Endodermal cell (in vitro differentiated cells): ENCODE results near the gene SUGP2. TPM values are rescaled to one million over a fixed set of nuclear protein-coding genes. Genes with fewer than 3 reads are reported as not detected.

Experiments used
- DNase-seq: peaks from one replicate; pipeline ENCODE4 v3.0.0-alpha.2; 2017
- H3K27ac ChIP-seq: 2 replicates; pipeline ENCODE4 v1.5.1; 2013; ENCODE audit warnings: mild to moderate bottlenecking, low read depth, low read length, moderate library complexity
- H3K27me3 ChIP-seq: 2 replicates; pipeline ENCODE4 v1.6.1; 2013; ENCODE audit warnings: mild to moderate bottlenecking, low read length, moderate library complexity; ENCODE audit not compliant: insufficient read depth, control insufficient read depth, poor library complexity, severe bottlenecking
- H3K36me3 ChIP-seq: 2 replicates; pipeline ENCODE4 v1.7.0; 2013; ENCODE audit warnings: mild to moderate bottlenecking, low read length, moderate library complexity; ENCODE audit not compliant: control insufficient read depth, insufficient read depth
- H3K4me1 ChIP-seq: one replicate; pipeline ENCODE4 v1.7.0; 2013; ENCODE audit warnings: low read length; ENCODE audit not compliant: control insufficient read depth, insufficient read depth
- H3K4me3 ChIP-seq: 2 replicates; pipeline ENCODE4 v1.5.1; 2013; ENCODE audit warnings: mild to moderate bottlenecking, low read length, moderate library complexity
- H3K9ac ChIP-seq: 2 replicates; pipeline ENCODE4 v1.6.1; 2013; ENCODE audit warnings: mild to moderate bottlenecking, low read length, moderate library complexity; ENCODE audit not compliant: poor library complexity, severe bottlenecking; ENCODE audit errors: extremely low read depth
- H3K9me3 ChIP-seq: 2 replicates; pipeline ENCODE4 v1.6.1; 2013; ENCODE audit warnings: mild to moderate bottlenecking, low read length, moderate library complexity; ENCODE audit not compliant: control insufficient read depth
- H3K27ac Mint-ChIP-seq: 2 replicates; pipeline ENCODE4 v1.8.0; 2020; ENCODE audit warnings: mixed read lengths
- H3K27me3 Mint-ChIP-seq: 2 replicates; pipeline ENCODE4 v1.8.0; 2021; ENCODE audit warnings: mild to moderate bottlenecking, mixed read lengths; ENCODE audit not compliant: insufficient read depth
- H3K36me3 Mint-ChIP-seq: 2 replicates; pipeline ENCODE4 v1.8.0; 2020; ENCODE audit warnings: low read depth, mixed read lengths
- H3K4me1 Mint-ChIP-seq: 2 replicates; pipeline ENCODE4 v1.8.0; 2020; ENCODE audit warnings: mixed read lengths
- H3K4me3 Mint-ChIP-seq: 2 replicates; pipeline ENCODE4 v1.8.0; 2020; ENCODE audit warnings: mild to moderate bottlenecking, moderate library complexity, mixed read lengths
- H3K9me3 Mint-ChIP-seq: 2 replicates; pipeline ENCODE4 v1.8.0; 2020; ENCODE audit warnings: mild to moderate bottlenecking, mixed read lengths
- WGBS, 2 experiments: methylation state at CpG; one replicate each; pipeline versions ENCODE4 v1.1.5 to v1.1.7; 2013; ENCODE audit warnings: missing lambda C conversion rate in 2 of 2, mixed read lengths in 1 of 2; ENCODE audit not compliant: insufficient coverage in 1 of 2, insufficient read length in 1 of 2; 5-methylcytosine and 5-hydroxymethylcytosine counted together
- total RNA-seq, 2 donors: library from RNA; stranded (reverse); fragmentation: NEBNext Ultra II Directional in 1 of 2; extraction: Animal tissue kit (Norgen Biotek cat#: 25700) in 1 of 2; gene quantifications; 2 replicates in 1 of 2; 3 replicates in 1 of 2; pipeline ENCODE4 v1.2.1, GENCODE V29; 2021
- TF ChIP-seq, protein P1 (sequence below): fragments of 200-600 bp; sonication (generic); conservative IDR thresholded peaks from 2 replicates; pipeline ENCODE4 v1.5.0; 2021; ENCODE audit warnings: antibody characterized with exemption, mild to moderate bottlenecking

Gene SUGP2
- total RNA-seq, 2 donors from 2014 or later = 121 to 157 TPM

DNA sequence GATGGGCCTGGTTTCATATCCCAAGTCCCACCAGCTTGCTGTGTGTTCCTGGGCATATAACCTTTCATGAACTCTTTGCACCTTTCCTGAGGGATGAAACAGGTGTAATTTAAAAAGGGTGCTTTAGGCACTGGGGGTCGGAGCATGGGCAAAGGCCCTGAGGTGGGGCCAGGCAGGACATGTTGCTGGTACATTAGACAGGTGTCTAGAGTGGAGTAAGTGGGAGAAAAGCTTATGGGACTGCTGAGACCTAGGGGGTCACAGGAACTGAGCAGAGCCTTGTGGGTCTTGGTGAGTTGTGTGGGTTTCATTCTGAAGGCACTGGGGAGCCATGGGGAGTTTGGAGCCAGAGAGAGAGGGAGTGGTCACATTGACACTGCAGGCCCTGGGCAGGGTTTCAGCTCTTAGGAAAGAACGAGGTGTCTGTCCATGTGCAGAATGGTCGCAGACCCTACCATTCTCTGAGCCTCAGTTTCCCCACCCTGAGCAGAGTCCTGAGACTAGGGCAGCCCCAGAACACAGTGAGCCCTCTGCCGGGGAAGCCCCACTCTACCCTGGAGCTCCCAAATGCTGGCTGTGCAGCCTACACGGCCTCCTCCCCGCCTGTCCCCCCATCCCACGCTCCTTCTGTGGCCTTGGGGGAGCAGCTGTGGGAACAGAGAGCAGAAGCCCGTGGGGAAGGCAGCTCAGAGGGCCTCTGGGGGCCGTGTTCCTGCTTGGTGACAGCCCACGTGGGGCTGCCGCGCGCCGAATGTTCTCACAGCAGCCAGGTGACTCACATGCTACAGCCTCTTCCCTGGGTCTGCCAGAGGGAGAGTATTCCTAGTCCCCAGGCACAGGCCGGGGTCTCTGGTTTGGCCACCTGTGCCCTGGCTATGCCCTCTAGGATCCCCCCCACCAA, 85.0 kb downstream of the SUGP2 start:
- Histone ChIP-seq H3K4me3 (no peak overlapping the region), H3K36me3 (no peaks in the 10 kb centered on the region), H3K27ac (no peak overlapping the region), H3K9ac (no peak overlapping the region), H3K27me3 (no peaks in the 10 kb centered on the region), H3K9me3 (no peaks in the 10 kb centered on the region), H3K4me1 (no peaks in the 10 kb centered on the region)
- Mint-ChIP-seq H3K9me3 (no peaks in the 10 kb centered on the region), H3K4me3 (no peak overlapping the region), H3K27me3 (peaks cover 29% of the 10 kb centered on the region), H3K4me1 (no peaks in the 10 kb centered on the region), H3K27ac (no peak overlapping the region), H3K36me3 (no peaks in the 10 kb centered on the region)
- DNase-seq = no peak
- WGBS, 2 experiments = 87 to 91% methylated on average over 13 to 15 of the region's 15 CpGs
- TF ChIP-seq, protein P1, sequence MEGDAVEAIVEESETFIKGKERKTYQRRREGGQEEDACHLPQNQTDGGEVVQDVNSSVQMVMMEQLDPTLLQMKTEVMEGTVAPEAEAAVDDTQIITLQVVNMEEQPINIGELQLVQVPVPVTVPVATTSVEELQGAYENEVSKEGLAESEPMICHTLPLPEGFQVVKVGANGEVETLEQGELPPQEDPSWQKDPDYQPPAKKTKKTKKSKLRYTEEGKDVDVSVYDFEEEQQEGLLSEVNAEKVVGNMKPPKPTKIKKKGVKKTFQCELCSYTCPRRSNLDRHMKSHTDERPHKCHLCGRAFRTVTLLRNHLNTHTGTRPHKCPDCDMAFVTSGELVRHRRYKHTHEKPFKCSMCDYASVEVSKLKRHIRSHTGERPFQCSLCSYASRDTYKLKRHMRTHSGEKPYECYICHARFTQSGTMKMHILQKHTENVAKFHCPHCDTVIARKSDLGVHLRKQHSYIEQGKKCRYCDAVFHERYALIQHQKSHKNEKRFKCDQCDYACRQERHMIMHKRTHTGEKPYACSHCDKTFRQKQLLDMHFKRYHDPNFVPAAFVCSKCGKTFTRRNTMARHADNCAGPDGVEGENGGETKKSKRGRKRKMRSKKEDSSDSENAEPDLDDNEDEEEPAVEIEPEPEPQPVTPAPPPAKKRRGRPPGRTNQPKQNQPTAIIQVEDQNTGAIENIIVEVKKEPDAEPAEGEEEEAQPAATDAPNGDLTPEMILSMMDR = no peak

GRCh38 chr19:18946918-18947317, 86.4 kb downstream of the SUGP2 start:
- H3K27me3 Mint-ChIP-seq = peaks cover 39% of the 10 kb centered on the region
- no peaks in the 10 kb centered on the region for H3K27me3 ChIP-seq
- no peak for DNase-seq
- H3K4me3 Mint-ChIP-seq = no peak overlapping the region
- no peaks in the 10 kb centered on the region for H3K4me1 Mint-ChIP-seq
- H3K4me3 ChIP-seq = no peak overlapping the region
- no peak overlapping the region for H3K27ac Mint-ChIP-seq
- H3K4me1 ChIP-seq = no peaks in the 10 kb centered on the region
- H3K9me3 Mint-ChIP-seq = no peaks in the 10 kb centered on the region
- no peaks in the 10 kb centered on the region for H3K9me3 ChIP-seq
- H3K9ac ChIP-seq = no peak overlapping the region
- TF ChIP-seq, protein P1 = no peak
- WGBS, 2 experiments = 92 to 97% methylated on average over 12 to 14 of the region's 14 CpGs
- H3K27ac ChIP-seq = no peak overlapping the region
- H3K36me3 Mint-ChIP-seq = no peaks in the 10 kb centered on the region
- H3K36me3 ChIP-seq = no peaks in the 10 kb centered on the region

- H3K36me3 Mint-ChIP-seq = no peaks in the 10 kb centered on the region
- TF ChIP-seq, protein P1 = no peak
- Histone ChIP-seq H3K9ac (no peak overlapping the region), H3K27me3 (no peaks in the 10 kb centered on the region), H3K27ac (no peak overlapping the region), H3K9me3 (no peaks in the 10 kb centered on the region), H3K4me3 (no peak overlapping the region), H3K4me1 (no peaks in the 10 kb centered on the region), H3K36me3 (no peaks in the 10 kb centered on the region)
- H3K4me3 Mint-ChIP-seq = no peak overlapping the region
- H3K4me1 Mint-ChIP-seq = no peaks in the 10 kb centered on the region
- no peak overlapping the region for H3K27ac Mint-ChIP-seq
- DNase-seq = no peak
- no peaks in the 10 kb centered on the region for H3K9me3 Mint-ChIP-seq
- H3K27me3 Mint-ChIP-seq = peaks cover 42% of the 10 kb centered on the region
These were observed 87.0 kb downstream of the SUGP2 start for GRCh38 chr19:18946335-18946734.
